GM18951 (cell line): ENCODE results near the gene MSLN.

Experiments
- POLR2A ChIP-seq: IDR thresholded peaks from 4 replicates; pipeline ENCODE4 v1.6.1; 2011; ENCODE audit warnings: mild to moderate bottlenecking; ENCODE audit not compliant: insufficient read length, insufficient read depth; ENCODE audit errors: extremely low read depth
- in situ Hi-C: fragments of 300-500 bp; cut with MboI; formaldehyde crosslinking; loops from one replicate; pipeline ENCODE4 v1.12.0; 2022; ENCODE audit warnings: low sequenced_read_pairs, mixed read lengths, inconsistent platforms; ENCODE audit not compliant: unreplicated experiment

Gene MSLN

GRCh38 chr16:760545-761343 is at the start of gene MSLN:
Gene MSLN, plus strand, starts transcription at chr16:760734. Its CDS starts 1,947 bp downstream, at chr16:762681.
- in situ Hi-C loops = no loop called here
- TF ChIP-seq POLR2A = no peak

- in situ Hi-C loops = loop anchor here (10.0 kb wide), 1 partner anchor 74 kb away; the partner anchor contains the start of genes CHTF18 and RPUSD1
- no peak for TF ChIP-seq POLR2A
Observed at GRCh38 chr16:711084-711483, 49.5 kb upstream of the MSLN start.

- TF ChIP-seq POLR2A = no peak
- in situ Hi-C loops = loop anchor here (10.0 kb wide), 1 partner anchor 73 kb away; the partner anchor contains the start of genes CHTF18 and RPUSD1
Observed at GRCh38 chr16:711548-712320, 48.8 kb upstream of the MSLN start.

GRCh38 chr16:712740-713250 is 47.7 kb upstream of the MSLN start:
- in situ Hi-C loops = loop anchor here (10.0 kb wide), 1 partner anchor 72 kb away; the partner anchor contains the start of genes CHTF18 and RPUSD1

- in situ Hi-C loops = loop anchor here (10.0 kb wide), 1 partner anchor 71 kb away; the partner anchor contains the start of genes CHTF18 and RPUSD1
- TF ChIP-seq POLR2A = no peak
Observed at GRCh38 chr16:714079-714478, 46.5 kb upstream of the MSLN start.

GRCh38 chr16:714558-715476 is 45.7 kb upstream of the MSLN start, which contains the start of gene METRN:
Gene METRN, plus strand, starts transcription at chr16:715118. Its CDS starts 172 bp downstream, at chr16:715290.
- TF ChIP-seq POLR2A = peak; percentile 16
- in situ Hi-C loops = loop anchor here (10.0 kb wide), 1 partner anchor 70 kb away; the partner anchor contains the start of genes CHTF18 and RPUSD1

GRCh38 chr16:715477-716199 is 44.9 kb upstream of the MSLN start:
- TF ChIP-seq POLR2A = peak; percentile 7
- in situ Hi-C loops = loop anchor here (10.0 kb wide), 1 partner anchor 69 kb away; the partner anchor contains the start of genes CHTF18 and RPUSD1

- in situ Hi-C loops = loop anchor here (10.0 kb wide), 1 partner anchor 69 kb away; the partner anchor contains the start of genes CHTF18 and RPUSD1
- no peak for TF ChIP-seq POLR2A
Observed at GRCh38 chr16:716200-716568, 44.4 kb upstream of the MSLN start.

GRCh38 chr16:716768-717325 is 43.7 kb upstream of the MSLN start:
- in situ Hi-C loops = loop anchor here (10.0 kb wide), 1 partner anchor 68 kb away; the partner anchor contains the start of genes CHTF18 and RPUSD1

GRCh38 chr16:717450-718245 is 42.9 kb upstream of the MSLN start:
- in situ Hi-C loops = loop anchor here (10.0 kb wide), 1 partner anchor 67 kb away; the partner anchor contains the start of genes CHTF18 and RPUSD1
- peak; percentile 16 for TF ChIP-seq POLR2A

More at GRCh38 chr16:716768-717325, 43.7 kb upstream of the MSLN start:
- no peak for TF ChIP-seq POLR2A

GRCh38 chr16:718389-718788 is 42.1 kb upstream of the MSLN start:
- in situ Hi-C loops = loop anchor here (10.0 kb wide), 1 partner anchor 66 kb away; the partner anchor contains the start of genes CHTF18 and RPUSD1
- TF ChIP-seq POLR2A = no peak
